ENCODE data around the gene PIP5K1C. TPM values are rescaled to one million over a fixed set of nuclear protein-coding genes. Genes with fewer than 3 reads are reported as not detected.
"Not testable (repeated sequence)": the region's sequence is repeated elsewhere in the genome, so short reads cannot be mapped to it uniquely, and the experiment has no call there.

PIP5K1C gene
- total RNA-seq, 2 experiments from 2014 or later, result 18.9 to 23.5 TPM

GRCh38 chr19:3631053-3631861 lies 69.0 kb downstream of the PIP5K1C start:
- ATAC-seq (ENCODE audit: low read depth) (no peak), DNase-seq (no peak)
- H3K27me3 Mint-ChIP-seq, result no peaks in the 10 kb centered on the region
- no peaks in the 10 kb centered on the region for H3K9me3 Mint-ChIP-seq
- peaks cover 3% of the 10 kb centered on the region for H3K4me1 Mint-ChIP-seq
- no peaks in the 10 kb centered on the region for H3K36me3 Mint-ChIP-seq
- H3K4me3 Mint-ChIP-seq, result no peak overlapping the region
- H3K27ac Mint-ChIP-seq, result no peak overlapping the region
- POLR2A ChIA-PET, result no interaction called here

- H3K27ac Mint-ChIP-seq; H3K4me3 Mint-ChIP-seq; H3K27me3 Mint-ChIP-seq; H3K9me3 Mint-ChIP-seq; H3K36me3 Mint-ChIP-seq; POLR2A ChIA-PET; ATAC-seq (ENCODE audit: low read depth); DNase-seq: not testable (repeated sequence)
- H3K4me1 Mint-ChIP-seq, result peaks cover 13% of the 10 kb centered on the region
These were observed 71.5 kb downstream of the PIP5K1C start for GRCh38 chr19:3628766-3629165.

DNA sequence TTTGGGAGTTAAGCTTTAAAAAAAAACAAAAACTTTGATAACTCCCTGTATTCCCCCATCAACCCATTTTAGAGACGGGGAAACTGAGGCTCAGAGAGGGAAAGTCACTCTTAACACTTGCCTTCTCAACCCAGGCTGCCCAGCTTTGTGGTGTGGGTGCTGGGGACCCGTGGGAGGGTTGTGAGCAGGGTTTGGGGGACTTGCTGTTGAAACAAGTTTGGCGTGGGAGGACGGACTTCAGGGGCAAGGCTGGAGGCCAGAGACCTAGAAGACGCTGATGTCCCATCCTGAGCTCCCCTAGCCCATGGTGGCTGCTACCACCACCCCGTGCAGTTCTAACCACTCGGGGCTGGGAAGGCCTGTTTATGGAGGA lies 72.9 kb downstream of the PIP5K1C start:
- no peak for DNase-seq
- Mint-ChIP-seq H3K36me3 (no peaks in the 10 kb centered on the region), H3K9me3 (no peaks in the 10 kb centered on the region), H3K27me3 (no peaks in the 10 kb centered on the region), H3K4me1 (peaks cover 13% of the 10 kb centered on the region), H3K27ac (peak overlapping the region; percentile 96), H3K4me3 (peak overlapping the region; percentile 97)
- POLR2A ChIA-PET, result interaction anchor here (0.8 to 1.2 kb wide), 3 partner anchors 19 to 74 kb away, joined by 3 to 4 read pairs (median 4); no protein-coding TSS in a partner anchor
- no peak for ATAC-seq (ENCODE audit: low read depth)

DNA sequence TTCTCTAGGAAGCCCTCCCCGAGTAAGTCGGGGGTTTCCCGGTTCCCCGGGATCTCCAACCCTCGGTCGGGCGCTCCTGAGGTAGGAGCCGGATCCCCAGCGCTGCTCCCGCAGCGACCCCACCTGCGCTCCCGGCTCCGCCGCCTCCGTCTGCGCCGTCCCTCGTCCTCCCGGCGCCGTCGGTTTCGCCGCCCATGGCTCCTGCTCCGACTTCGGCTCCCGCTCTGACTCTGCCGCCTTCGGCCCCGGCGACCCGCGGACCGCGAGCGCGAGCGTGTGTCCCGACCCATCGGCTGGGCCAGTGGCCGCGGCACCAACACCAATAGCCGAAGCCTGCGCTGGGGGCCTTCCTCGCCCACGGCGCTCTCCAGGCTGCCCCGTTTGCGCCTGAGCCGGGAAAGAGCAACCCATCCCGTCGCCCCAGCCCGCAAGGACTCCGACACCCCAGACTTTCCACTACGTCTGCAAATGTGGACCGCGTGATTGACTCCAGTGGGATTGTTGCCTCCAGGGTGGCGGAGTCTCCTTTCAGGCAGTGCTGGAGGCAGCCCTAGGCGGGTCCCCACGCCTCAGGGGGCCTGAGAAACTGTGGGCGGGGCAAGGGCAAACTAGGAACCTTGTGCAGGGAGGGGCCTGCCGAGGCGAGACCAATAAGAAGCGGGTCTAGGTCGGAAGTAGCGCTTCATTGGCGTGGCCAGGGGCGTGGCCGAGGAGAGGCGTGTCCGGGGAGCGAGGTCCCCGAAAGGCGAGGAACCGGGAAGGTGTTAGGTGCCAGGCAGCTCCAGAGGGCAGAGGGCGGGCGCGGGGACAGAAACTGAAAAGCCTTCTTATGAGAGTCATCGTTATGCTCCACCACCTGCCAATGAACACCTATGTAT lies 73.6 kb downstream of the PIP5K1C start, which contains the start of gene CACTIN:
Gene CACTIN, minus strand, starts transcription at position 318 of the 878 bp plus-strand sequence. Its CDS starts 28 bp downstream, at position 290.
- ATAC-seq (ENCODE audit: low read depth) (peak; percentile 94), DNase-seq (peak; percentile 97)
- peak within 1 kb of the TSS; percentile 97 for H3K4me3 Mint-ChIP-seq
- H3K4me1 Mint-ChIP-seq, result peaks cover 13% of the 10 kb centered on the region
- no peaks in the 10 kb centered on the region for H3K27me3 Mint-ChIP-seq
- POLR2A ChIA-PET, result interaction anchor here (1.1 to 1.2 kb wide), 2 partner anchors 18 to 73 kb away, joined by 4 read pairs; no protein-coding TSS in a partner anchor
- H3K36me3 Mint-ChIP-seq, result no peaks in the 10 kb centered on the region
- H3K9me3 Mint-ChIP-seq, result no peaks in the 10 kb centered on the region
- peak within 1 kb of the TSS; percentile 96 for H3K27ac Mint-ChIP-seq

GRCh38 chr19:3625996-3626472 lies 74.2 kb downstream of the PIP5K1C start:
- H3K4me1 Mint-ChIP-seq, result peaks cover 13% of the 10 kb centered on the region
- H3K27me3 Mint-ChIP-seq, result no peaks in the 10 kb centered on the region
- peak overlapping the region; percentile 97 for H3K4me3 Mint-ChIP-seq
- no peaks in the 10 kb centered on the region for H3K9me3 Mint-ChIP-seq
- no peaks in the 10 kb centered on the region for H3K36me3 Mint-ChIP-seq
- ATAC-seq (ENCODE audit: low read depth) (peak; percentile 10), DNase-seq (no peak)
- H3K27ac Mint-ChIP-seq, result peak overlapping the region; percentile 91
- POLR2A ChIA-PET, result no interaction called here

- Mint-ChIP-seq H3K9me3 (no peaks in the 10 kb centered on the region), H3K27ac (no peak overlapping the region), H3K4me3 (no peak overlapping the region), H3K27me3 (no peaks in the 10 kb centered on the region), H3K36me3 (no peaks in the 10 kb centered on the region), H3K4me1 (peaks cover 13% of the 10 kb centered on the region)
- DNase-seq, result no peak
- POLR2A ChIA-PET, result no interaction called here
- ATAC-seq (ENCODE audit: low read depth), result no peak
These were observed 76.6 kb downstream of the PIP5K1C start for GRCh38 chr19:3623716-3624115.

DNA sequence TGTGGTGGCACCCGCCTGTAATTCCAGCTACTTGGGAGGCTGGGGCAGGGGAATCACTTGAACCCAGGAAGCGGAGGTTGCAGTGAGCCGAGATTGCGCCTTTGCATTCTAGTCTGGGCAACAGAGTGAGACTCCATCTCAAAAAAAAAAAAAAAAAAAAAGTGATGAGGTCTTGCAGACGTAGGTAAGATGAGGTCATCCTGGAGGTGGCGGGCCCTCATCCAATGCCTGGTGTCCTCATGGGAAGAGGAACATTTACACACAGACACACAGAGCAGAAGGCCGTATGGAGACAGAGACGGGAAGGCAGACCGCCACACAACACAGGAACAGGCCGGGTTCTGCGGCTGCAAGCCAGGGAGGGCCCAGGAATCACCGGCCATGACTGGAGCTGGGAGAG lies 78.0 kb downstream of the PIP5K1C start:
- Mint-ChIP-seq H3K27me3 (no peaks in the 10 kb centered on the region), H3K4me1 (peaks cover 17% of the 10 kb centered on the region), H3K4me3 (no peak overlapping the region), H3K27ac (no peak overlapping the region), H3K36me3 (no peaks in the 10 kb centered on the region), H3K9me3 (no peaks in the 10 kb centered on the region)
- DNase-seq, result no peak
- POLR2A ChIA-PET, result interaction anchor here (1.5 kb wide), 1 partner anchor 18 kb away, joined by 4 read pairs; no protein-coding TSS in a partner anchor
- no peak for ATAC-seq (ENCODE audit: low read depth)

- POLR2A ChIA-PET, result interaction anchor here (1.5 kb wide), 1 partner anchor 17 kb away, joined by 4 read pairs; no protein-coding TSS in a partner anchor
- no peaks in the 10 kb centered on the region for H3K9me3 Mint-ChIP-seq
- no peak for DNase-seq
- no peak overlapping the region for H3K4me3 Mint-ChIP-seq
- ATAC-seq (ENCODE audit: low read depth), result no peak
- H3K4me1 Mint-ChIP-seq, result peaks cover 17% of the 10 kb centered on the region
- H3K27me3 Mint-ChIP-seq, result no peaks in the 10 kb centered on the region
- H3K27ac Mint-ChIP-seq, result no peak overlapping the region
- H3K36me3 Mint-ChIP-seq, result no peaks in the 10 kb centered on the region
These were observed 78.6 kb downstream of the PIP5K1C start for GRCh38 chr19:3621689-3622088.

GRCh38 chr19:3620817-3621547 lies 79.3 kb downstream of the PIP5K1C start:
- Mint-ChIP-seq H3K36me3 (no peaks in the 10 kb centered on the region), H3K27me3 (no peaks in the 10 kb centered on the region), H3K9me3 (no peaks in the 10 kb centered on the region), H3K27ac (no peak overlapping the region), H3K4me3 (no peak overlapping the region), H3K4me1 (peaks cover 15% of the 10 kb centered on the region)
- POLR2A ChIA-PET, result interaction anchor here (1.5 kb wide), 1 partner anchor 16 kb away, joined by 4 read pairs; no protein-coding TSS in a partner anchor
- DNase-seq (no peak), ATAC-seq (ENCODE audit: low read depth) (no peak)

DNA sequence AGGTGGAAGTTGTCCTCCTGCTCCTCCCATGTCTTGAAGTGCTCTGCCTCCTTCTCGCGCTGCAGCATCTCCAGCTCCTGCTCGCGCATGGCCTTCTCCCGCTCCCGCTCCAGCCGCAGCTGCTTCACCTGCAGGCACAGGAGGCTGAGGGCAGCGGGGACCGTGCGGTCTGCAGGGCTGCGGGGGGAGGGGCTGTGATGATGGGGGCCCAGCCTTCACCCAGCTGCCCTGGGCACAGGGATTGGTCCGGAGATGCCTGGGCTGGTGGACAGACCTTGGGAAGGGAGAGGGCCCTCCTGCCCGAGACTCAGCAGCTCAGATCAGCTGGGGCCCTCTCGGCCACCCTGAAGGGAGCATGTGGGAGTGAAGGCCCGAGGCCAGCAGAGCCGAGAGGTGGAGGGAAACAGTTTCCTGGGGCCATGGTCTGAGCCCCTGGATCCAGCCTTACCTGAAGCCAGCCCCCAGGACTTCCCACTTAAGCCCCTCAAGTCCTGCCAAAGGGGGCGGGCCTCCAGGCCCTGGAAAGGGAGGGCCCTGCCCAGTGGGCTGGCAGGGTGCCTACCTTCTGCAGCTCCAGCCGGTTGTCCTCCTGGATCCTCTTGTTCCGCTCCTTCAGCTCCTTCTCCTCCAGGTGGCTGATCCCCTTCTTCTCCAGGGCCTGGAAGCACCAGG lies 80.0 kb downstream of the PIP5K1C start:
- Mint-ChIP-seq H3K27me3 (no peaks in the 10 kb centered on the region), H3K4me1 (peaks cover 13% of the 10 kb centered on the region), H3K27ac (no peak overlapping the region), H3K4me3 (no peak overlapping the region), H3K9me3 (no peaks in the 10 kb centered on the region), H3K36me3 (peaks cover under 1% of the 10 kb centered on the region)
- ATAC-seq (ENCODE audit: low read depth) (no peak), DNase-seq (no peak)
- POLR2A ChIA-PET, result no interaction called here

- no peaks in the 10 kb centered on the region for H3K27me3 Mint-ChIP-seq
- H3K9me3 Mint-ChIP-seq, result no peaks in the 10 kb centered on the region
- ATAC-seq (ENCODE audit: low read depth) (no peak), DNase-seq (no peak)
- peaks cover 1% of the 10 kb centered on the region for H3K36me3 Mint-ChIP-seq
- peaks cover 13% of the 10 kb centered on the region for H3K4me1 Mint-ChIP-seq
- no peak overlapping the region for H3K27ac Mint-ChIP-seq
- H3K4me3 Mint-ChIP-seq, result no peak overlapping the region
- POLR2A ChIA-PET, result no interaction called here
These were observed 80.6 kb downstream of the PIP5K1C start for GRCh38 chr19:3619631-3620012.

GRCh38 chr19:3618811-3619630 lies 81.2 kb downstream of the PIP5K1C start:
- Mint-ChIP-seq H3K9me3 (no peaks in the 10 kb centered on the region), H3K27ac (no peak overlapping the region), H3K4me1 (peaks cover 7% of the 10 kb centered on the region), H3K27me3 (no peaks in the 10 kb centered on the region), H3K4me3 (no peak overlapping the region), H3K36me3 (peaks cover 1% of the 10 kb centered on the region)
- DNase-seq (no peak), ATAC-seq (ENCODE audit: low read depth) (no peak)
- POLR2A ChIA-PET, result no interaction called here
